GM12873 (cell line): Measurements from ENCODE around the gene CDC5L.

Source experiments
- CTCF ChIP-seq: IDR thresholded peaks from 2 replicates; pipeline ENCODE4 v1.5.1; 2012; ENCODE audit warnings: low read depth, mild to moderate bottlenecking, moderate library complexity, low read length, control low read depth; ENCODE audit not compliant: insufficient read depth; ENCODE audit errors: missing control alignments

CDC5L gene

GRCh38 chr6:44361947-44362346, 25.6 kb upstream of the CDC5L start:
- no peak for TF ChIP-seq CTCF

- no peak for TF ChIP-seq CTCF
These were observed 24.1 kb upstream of the CDC5L start for GRCh38 chr6:44363377-44363926.

GRCh38 chr6:44366781-44367180, 20.7 kb upstream of the CDC5L start:
- no peak for TF ChIP-seq CTCF

GRCh38 chr6:44367681-44368080, 19.8 kb upstream of the CDC5L start:
- TF ChIP-seq CTCF = no peak

- no peak for TF ChIP-seq CTCF
These were observed 14.5 kb upstream of the CDC5L start for GRCh38 chr6:44373051-44373450.

- TF ChIP-seq CTCF = no peak
These were observed 13.7 kb upstream of the CDC5L start for GRCh38 chr6:44373787-44374186.

GRCh38 chr6:44375071-44375470, 12.4 kb upstream of the CDC5L start:
- no peak for TF ChIP-seq CTCF
